Neural cell (in vitro differentiated cells): ENCODE data around the gene LIPC. TPM values are rescaled to one million over a fixed set of nuclear protein-coding genes. Genes with fewer than 3 reads are reported as not detected.

Experiments
- H2AFZ ChIP-seq: fragments of 200-600, 300-800 bp; sonication (generic), shearing (Covaris generic); 2 replicates; pipeline ENCODE4 v1.6.0; 2014; ENCODE audit warnings: low read depth, mild to moderate bottlenecking, antibody characterized with exemption, low read length, moderate library complexity
- H3F3A ChIP-seq: fragments of 200-600 bp; shearing (Covaris generic); 2 replicates; pipeline ENCODE4 v1.6.1; 2016; ENCODE audit warnings: mild to moderate bottlenecking, moderate library complexity, mixed read lengths, antibody characterized with exemption, low read length; ENCODE audit not compliant: insufficient read depth, poor library complexity, severe bottlenecking
- H3K27ac ChIP-seq: fragments of 200-600, 300-800 bp; sonication (generic), shearing (Covaris generic); 2 replicates; pipeline ENCODE4 v1.5.1; 2014; ENCODE audit warnings: mild to moderate bottlenecking, low read length, moderate library complexity
- H3K27me3 ChIP-seq: fragments of 300-800, 200-600 bp; sonication (generic), shearing (Covaris generic); 2 replicates; pipeline ENCODE4 v1.6.0; 2014; ENCODE audit warnings: mild to moderate bottlenecking, low read depth, low read length, moderate library complexity; ENCODE audit not compliant: insufficient read depth
- H3K36me3 ChIP-seq: fragments of 300-800, 200-600 bp; sonication (generic), shearing (Covaris generic); 2 replicates; pipeline ENCODE4 v1.5.1; 2014; ENCODE audit warnings: mild to moderate bottlenecking, antibody characterized with exemption, low read length, moderate library complexity; ENCODE audit not compliant: insufficient read depth
- H3K4me2 ChIP-seq: fragments of 300-800, 200-600 bp; sonication (generic), shearing (Covaris generic); 2 replicates; pipeline ENCODE4 v1.6.0; 2014; ENCODE audit warnings: mild to moderate bottlenecking, low read length
- H3K4me3 ChIP-seq: fragments of 300-800, 200-600 bp; sonication (generic), shearing (Covaris generic); 2 replicates; pipeline ENCODE4 v1.5.1; 2014; ENCODE audit warnings: mild to moderate bottlenecking, low read length, moderate library complexity
- H3K79me2 ChIP-seq: fragments of 200-600 bp; shearing (Covaris generic); replicated peaks from 2 replicates; pipeline ENCODE4 v1.6.0; 2014; ENCODE audit warnings: mild to moderate bottlenecking, low read length, moderate library complexity; ENCODE audit not compliant: insufficient read depth
- H3K9ac ChIP-seq: fragments of 300-800, 200-600 bp; sonication (generic), shearing (Covaris generic); 2 replicates; pipeline ENCODE4 v1.6.1; 2016; ENCODE audit warnings: mild to moderate bottlenecking, low read length, mixed read lengths
- H3K9me2 ChIP-seq: fragments of 200-600 bp; shearing (Covaris generic); 2 replicates; pipeline ENCODE4 v1.6.1; 2016; ENCODE audit warnings: mild to moderate bottlenecking, low read length, mixed read lengths; ENCODE audit not compliant: insufficient read depth
- H3K9me3 ChIP-seq: fragments of 200-600, 300-800 bp; sonication (generic), shearing (Covaris generic); 2 replicates; pipeline ENCODE4 v1.6.1; 2016; ENCODE audit warnings: mild to moderate bottlenecking, mixed run types, low read length, moderate library complexity, mixed read lengths
- H4K20me1 ChIP-seq: fragments of 200-600 bp; shearing (Covaris generic); 2 replicates; pipeline ENCODE4 v1.6.1; 2016; ENCODE audit warnings: mild to moderate bottlenecking, mixed run types; ENCODE audit not compliant: insufficient read depth
- CTCF ChIP-seq: fragments of 450-650 bp; IDR thresholded peaks from 2 replicates; pipeline ENCODE4 v1.5.1; 2014; ENCODE audit warnings: antibody characterized with exemption, mild to moderate bottlenecking, moderate library complexity; ENCODE audit not compliant: poor library complexity, severe bottlenecking
- EP300 ChIP-seq: fragments of 450-650 bp; conservative IDR thresholded peaks from 2 replicates; pipeline ENCODE4 v1.6.1; 2014; ENCODE audit warnings: antibody characterized with exemption, mild to moderate bottlenecking, moderate library complexity; ENCODE audit not compliant: poor library complexity, severe bottlenecking
- EZH2 ChIP-seq: fragments of 200-600, 300-800 bp; shearing (Covaris generic), sonication (generic); IDR thresholded peaks from 2 replicates; pipeline ENCODE4 v1.6.1; 2014; ENCODE audit warnings: antibody characterized with exemption, low read length, borderline replicate concordance, mild to moderate bottlenecking; ENCODE audit not compliant: insufficient read depth, poor library complexity, severe bottlenecking
- MXI1 ChIP-seq: fragments of 450-650 bp; conservative IDR thresholded peaks from 2 replicates; pipeline ENCODE4 v1.6.1; 2014; ENCODE audit warnings: antibody characterized with exemption, mild to moderate bottlenecking; ENCODE audit not compliant: poor library complexity, severe bottlenecking
- POLR2AphosphoS5 ChIP-seq: IDR thresholded peaks from 2 replicates; pipeline ENCODE4 v1.6.1; 2012
- RAD21 ChIP-seq: fragments of 450-650 bp; conservative IDR thresholded peaks from 2 replicates; pipeline ENCODE4 v1.6.1; 2014; ENCODE audit warnings: antibody characterized with exemption, mild to moderate bottlenecking, moderate library complexity
- REST ChIP-seq: IDR thresholded peaks from 2 replicates; pipeline ENCODE4 v1.6.1; 2012; ENCODE audit warnings: borderline replicate concordance
- SMC3 ChIP-seq: fragments of 450-650 bp; conservative IDR thresholded peaks from 2 replicates; pipeline ENCODE4 v1.6.1; 2014; ENCODE audit warnings: antibody characterized with exemption, mild to moderate bottlenecking, moderate library complexity; ENCODE audit not compliant: poor library complexity
- TAF1 ChIP-seq: IDR thresholded peaks from 2 replicates; pipeline ENCODE4 v1.6.1; 2012; ENCODE audit warnings: low read depth
- polyA plus RNA-seq: library from polyadenylated mRNA; depleted of rRNA; stranded (reverse); fragments of >200 nt; gene quantifications from 2 replicates; pipeline ENCODE4 v1.2.3, GENCODE V29; 2014

Gene LIPC
- polyA plus RNA-seq, 1 donor from 2014 or later = not detected

GRCh38 chr15:58513726-58514336 lies 82.0 kb downstream of the LIPC start:
- Histone ChIP-seq H3K9ac (no peak overlapping the region), H3K79me2 (no peaks in the 10 kb centered on the region), H3K36me3 (no peaks in the 10 kb centered on the region), H3K9me2 (no peaks in the 10 kb centered on the region), H2AFZ (no peak overlapping the region), H3K4me2 (no peak overlapping the region), H3K27me3 (no peaks in the 10 kb centered on the region), H4K20me1 (no peaks in the 10 kb centered on the region), H3K27ac (no peak overlapping the region), H3K9me3 (no peaks in the 10 kb centered on the region), H3K4me3 (no peak overlapping the region), H3F3A (no peaks in the 10 kb centered on the region)
- peak; percentile 56 for TF ChIP-seq EP300
- TF ChIP-seq CTCF = no peak
- TF ChIP-seq RAD21 = no peak
- no peak for TF ChIP-seq REST
- TF ChIP-seq SMC3 = no peak
- TF ChIP-seq MXI1 = no peak
- no peak for TF ChIP-seq TAF1
- TF ChIP-seq POLR2AphosphoS5 = peak; percentile 45
- TF ChIP-seq EZH2 = no peak

- Histone ChIP-seq H2AFZ (no peak overlapping the region), H3K36me3 (no peaks in the 10 kb centered on the region)
These were observed 84.0 kb downstream of the LIPC start for GRCh38 chr15:58515807-58516206.

More at GRCh38 chr15:58515807-58516206, 84.0 kb downstream of the LIPC start:
- no peaks in the 10 kb centered on the region for H3K9me2 ChIP-seq
- H3K9ac ChIP-seq = no peak overlapping the region
- no peak overlapping the region for H3K4me3 ChIP-seq
- no peaks in the 10 kb centered on the region for H4K20me1 ChIP-seq
- H3K4me2 ChIP-seq = no peak overlapping the region
- no peaks in the 10 kb centered on the region for H3F3A ChIP-seq
- H3K27ac ChIP-seq = no peak overlapping the region
- no peaks in the 10 kb centered on the region for H3K79me2 ChIP-seq
- H3K9me3 ChIP-seq = no peaks in the 10 kb centered on the region
- H3K27me3 ChIP-seq = no peaks in the 10 kb centered on the region
- TF ChIP-seq REST (no peak), SMC3 (no peak), POLR2AphosphoS5 (no peak), EP300 (no peak), EZH2 (no peak), MXI1 (no peak), TAF1 (no peak), RAD21 (no peak), CTCF (no peak)
